Stimulated activated CD4-positive, alpha-beta T cell treated with anti-CD3 and anti-CD28 coated beads, Interleukin-15, amount 100 ng/mL, for 1 hour (primary cell): ENCODE data around the gene STIM1.
"Not testable (repeated sequence)": the region's sequence is repeated elsewhere in the genome, so short reads cannot be mapped to it uniquely, and the experiment has no call there.

ENCODE experiments used
- DNase-seq, 2 donors: peaks; one replicate each; pipeline ENCODE4 v3.0.0-alpha.2; 2020; ENCODE audit warnings: low read depth in 1 of 2, low spot score in 1 of 2

Gene STIM1

GRCh38 chr11:4016602-4017001 is 161.1 kb downstream of the STIM1 start:
- DNase-seq = not testable (repeated sequence)

- no peak for DNase-seq
These were observed 161.7 kb downstream of the STIM1 start for GRCh38 chr11:4017129-4017528.

GRCh38 chr11:4018641-4019040 is 163.2 kb downstream of the STIM1 start:
- no peak for DNase-seq

GRCh38 chr11:4019891-4020290 is 164.4 kb downstream of the STIM1 start:
- no peak for DNase-seq

GRCh38 chr11:4022669-4023068 is 167.2 kb downstream of the STIM1 start:
- no peak for DNase-seq

GRCh38 chr11:4025248-4025966 is 169.9 kb downstream of the STIM1 start:
- no peak for DNase-seq

GRCh38 chr11:4025967-4026324 is 170.5 kb downstream of the STIM1 start:
- no peak for DNase-seq

- no peak for DNase-seq
These were observed 170.9 kb downstream of the STIM1 start for GRCh38 chr11:4026389-4026788.

GRCh38 chr11:4027746-4028145 is 172.3 kb downstream of the STIM1 start:
- no peak for DNase-seq

GRCh38 chr11:4030197-4030596 is 174.7 kb downstream of the STIM1 start:
- DNase-seq = no peak

- no peak for DNase-seq
These were observed 176.6 kb downstream of the STIM1 start for GRCh38 chr11:4032097-4032496.

- no peak for DNase-seq
These were observed 180.5 kb downstream of the STIM1 start for GRCh38 chr11:4035985-4036384.

GRCh38 chr11:4039011-4039410 is 183.5 kb downstream of the STIM1 start:
- DNase-seq = no peak

- no peak for DNase-seq
These were observed 185.0 kb downstream of the STIM1 start for GRCh38 chr11:4040461-4040860.

GRCh38 chr11:4041731-4042391 is 186.4 kb downstream of the STIM1 start:
- no peak for DNase-seq

GRCh38 chr11:4044976-4045646 is 189.6 kb downstream of the STIM1 start:
- DNase-seq = no peak

- DNase-seq = no peak
These were observed 192.9 kb downstream of the STIM1 start for GRCh38 chr11:4048340-4048739.

- DNase-seq = no peak
These were observed 193.5 kb downstream of the STIM1 start for GRCh38 chr11:4049006-4049405.

GRCh38 chr11:4050138-4050537 is 194.7 kb downstream of the STIM1 start:
- DNase-seq = no peak

GRCh38 chr11:4053200-4053599 is 197.7 kb downstream of the STIM1 start:
- DNase-seq = not testable (repeated sequence)

- DNase-seq = no peak
These were observed 199.2 kb downstream of the STIM1 start for GRCh38 chr11:4054643-4055042.

- no peak for DNase-seq
These were observed 204.0 kb downstream of the STIM1 start for GRCh38 chr11:4059424-4059823.
